SK-N-SH (cell line): ENCODE measurements around the gene BICD2. TPM values are rescaled to one million over a fixed set of nuclear protein-coding genes. Genes with fewer than 3 reads are reported as not detected.

Experiments used
- CTCF ChIA-PET: fragments of 300-600, 350-600 bp; formaldehyde crosslinking; extraction: SDS; loops from one replicate; lab custom pipeline; 2021; lab: Yijun Ruan, JAX
- POLR2A ChIA-PET: fragments of 350-600 bp; sonication (Branson Sonifier 250); formaldehyde crosslinking; extraction: SDS; loops from one replicate; lab custom pipeline; 2020; ENCODE audit warnings: antibody characterized with exemption, inconsistent platforms; lab: Yijun Ruan, JAX
- DNase-seq: peaks from one replicate; pipeline ENCODE4 v3.0.0; 2012
- H2AFZ ChIP-seq: fragments of 200-600 bp; sonication (generic); 2 replicates; pipeline ENCODE4 v1.8.1; 2016; ENCODE audit warnings: antibody characterized with exemption, mild to moderate bottlenecking, low read depth
- H3F3A ChIP-seq: fragments of 200-600 bp; sonication (generic); replicated peaks from 2 replicates; pipeline ENCODE3; 2016; ENCODE audit warnings: antibody characterized with exemption, mild to moderate bottlenecking; ENCODE audit not compliant: insufficient read depth
- H3K27ac ChIP-seq, 2 experiments: fragments of 200-500 bp in 1 of 2; fragments of 200-600 bp in 1 of 2; sonication (Bioruptor generic) in 1 of 2; sonication (generic), shearing (Covaris generic) in 1 of 2; 2 replicates each; pipeline versions ENCODE4 v1.5.1 to v1.6.1; 2014 to 2016; ENCODE audit warnings: low read depth in 2 of 2, inconsistent platforms in 1 of 2, low read length in 1 of 2, mild to moderate bottlenecking in 1 of 2, mixed read lengths in 1 of 2
- H3K27me3 ChIP-seq: fragments of 200-600 bp; sonication (generic), shearing (Covaris generic); 2 replicates; pipeline ENCODE4 v1.6.1; 2016; ENCODE audit warnings: mixed run types; ENCODE audit not compliant: insufficient read depth
- H3K36me3 ChIP-seq, 2 experiments: fragments of 200-500 bp in 1 of 2; fragments of 200-600 bp in 1 of 2; sonication (Bioruptor generic) in 1 of 2; sonication (generic) in 1 of 2; replicated peaks in 1 of 2; 2 replicates each; pipeline versions ENCODE3 to v1.5.1; 2014 to 2016; ENCODE audit warnings: low read length in 1 of 2, mild to moderate bottlenecking in 1 of 2; ENCODE audit not compliant: insufficient read depth in 2 of 2, control insufficient read depth in 1 of 2
- H3K4me1 ChIP-seq, 2 experiments: fragments of 200-500 bp in 1 of 2; fragments of 200-600 bp in 1 of 2; sonication (Bioruptor generic) in 1 of 2; sonication (generic), shearing (Covaris generic) in 1 of 2; 2 replicates each; pipeline versions ENCODE4 v1.5.1 to v1.6.1; 2014 to 2016; ENCODE audit warnings: low read depth in 1 of 2, low read length in 1 of 2, mixed run types in 1 of 2; ENCODE audit not compliant: insufficient read depth in 2 of 2, control insufficient read depth in 1 of 2
- H3K4me2 ChIP-seq: fragments of 200-600 bp; sonication (generic), shearing (Covaris generic); 2 replicates; pipeline ENCODE4 v1.6.1; 2017; ENCODE audit warnings: mixed run types
- H3K4me3 ChIP-seq, 2 experiments: fragments of 200-500 bp in 1 of 2; fragments of 200-600 bp in 1 of 2; sonication (Bioruptor generic) in 1 of 2; sonication (generic), shearing (Covaris generic) in 1 of 2; 2 replicates each; pipeline versions ENCODE4 v1.5.1 to v1.8.1; 2014 to 2016; ENCODE audit warnings: low read depth in 2 of 2, inconsistent platforms in 1 of 2, low read length in 1 of 2, mild to moderate bottlenecking in 1 of 2, mixed read lengths in 1 of 2, moderate library complexity in 1 of 2
- H3K79me2 ChIP-seq: fragments of 200-600 bp; sonication (generic); 2 replicates; pipeline ENCODE4 v1.8.1; 2017; ENCODE audit warnings: mild to moderate bottlenecking; ENCODE audit not compliant: insufficient read depth
- H3K9ac ChIP-seq: fragments of 200-600 bp; sonication (generic); 2 replicates; pipeline ENCODE4 v1.6.1; 2017; ENCODE audit warnings: mixed run types
- H3K9me2 ChIP-seq: fragments of 200-600 bp; sonication (generic); 2 replicates; pipeline ENCODE4 v1.6.1; 2017; ENCODE audit warnings: mixed run types
- H3K9me3 ChIP-seq: fragments of 200-600 bp; sonication (generic); 2 replicates; pipeline ENCODE4 v1.6.1; 2017; ENCODE audit warnings: mixed run types, mild to moderate bottlenecking, moderate library complexity
- H4K20me1 ChIP-seq: fragments of 200-600 bp; sonication (generic); 2 replicates; pipeline ENCODE4 v1.6.1; 2017; ENCODE audit warnings: mild to moderate bottlenecking, mixed run types; ENCODE audit not compliant: insufficient read depth
- CTCF ChIP-seq: fragments of 200-600 bp; sonication (generic); IDR thresholded peaks from 2 replicates; pipeline ENCODE4 v1.6.1; 2017; ENCODE audit warnings: antibody characterized with exemption, mild to moderate bottlenecking, moderate library complexity
- ELF1 ChIP-seq: IDR thresholded peaks from 2 replicates; pipeline ENCODE4 v1.4.0; 2012
- FOXM1 ChIP-seq: IDR thresholded peaks from 2 replicates; pipeline ENCODE4 v1.4.0; 2012; ENCODE audit warnings: low read depth, mild to moderate bottlenecking
- GATA2 ChIP-seq: sonication (generic); formaldehyde crosslinking; IDR thresholded peaks from 2 replicates; pipeline ENCODE4 v1.5.0; 2020; ENCODE audit warnings: mild to moderate bottlenecking, missing genetic modification reagents
- JUND ChIP-seq: IDR thresholded peaks from 2 replicates; pipeline ENCODE4 v1.4.0; 2012
- MEF2A ChIP-seq: IDR thresholded peaks from 2 replicates; pipeline ENCODE4 v1.4.0; 2012; ENCODE audit warnings: low read depth, borderline replicate concordance
- MXI1 ChIP-seq: IDR thresholded peaks from 2 replicates; pipeline ENCODE4 v1.6.1; 2012; ENCODE audit warnings: mild to moderate bottlenecking, low read depth, low read length, improper control_type of control experiment
- NRF1 ChIP-seq: IDR thresholded peaks from 2 replicates; pipeline ENCODE4 v1.6.1; 2012; ENCODE audit warnings: low read depth, mild to moderate bottlenecking, low read length
- POLR2AphosphoS5 ChIP-seq: IDR thresholded peaks from 2 replicates; pipeline ENCODE4 v1.6.1; 2012; ENCODE audit warnings: low read depth, low read length
- RCOR1 ChIP-seq: fragments of 150-350 bp; IDR thresholded peaks from 2 replicates; pipeline ENCODE4 v1.6.1; 2017; ENCODE audit warnings: antibody characterized with exemption, low read length
- RFX5 ChIP-seq: IDR thresholded peaks from 2 replicates; pipeline ENCODE4 v1.6.1; 2012; ENCODE audit warnings: mild to moderate bottlenecking, improper control_type of control experiment, low read length
- RXRA ChIP-seq: IDR thresholded peaks from 2 replicates; pipeline ENCODE4 v1.4.0; 2012; ENCODE audit warnings: low read depth, mild to moderate bottlenecking, borderline replicate concordance
- SMC3 ChIP-seq: IDR thresholded peaks from 2 replicates; pipeline ENCODE4 v1.6.1; 2012; ENCODE audit warnings: low read depth, low read length, improper control_type of control experiment
- TEAD4 ChIP-seq: IDR thresholded peaks from 2 replicates; pipeline ENCODE4 v1.4.0; 2012; ENCODE audit warnings: mild to moderate bottlenecking, borderline replicate concordance; ENCODE audit not compliant: insufficient read depth
- USF1 ChIP-seq: IDR thresholded peaks from 2 replicates; pipeline ENCODE4 v1.4.0; 2012; ENCODE audit warnings: low read depth, borderline replicate concordance
- WGBS: methylation state at CpG from one replicate; pipeline ENCODE4 v1.1.6; 2017; ENCODE audit warnings: low lambda C conversion rate; 5-methylcytosine and 5-hydroxymethylcytosine counted together
- polyA plus RNA-seq, 3 experiments: library from polyadenylated mRNA; depleted of rRNA; stranded (reverse); fragments of >200 nt; gene quantifications; 2 replicates each; pipeline ENCODE4 v1.2.3, GENCODE V29; 2012
- TF ChIP-seq, protein P1 (sequence below): fragments of 150-350 bp; IDR thresholded peaks from 2 replicates; pipeline ENCODE4 v1.6.1; 2017; ENCODE audit warnings: antibody characterized with exemption, low read length, low read depth, borderline replicate concordance
- TF ChIP-seq, protein P2 (sequence below): IDR thresholded peaks from 2 replicates; pipeline ENCODE4 v1.4.0; 2012; ENCODE audit warnings: low read depth, borderline replicate concordance

Gene BICD2
- polyA plus RNA-seq, 1 of the 3 experiments (the other 2 are of a cell fraction): 19.6 TPM

- no peaks in the 10 kb centered on the region for H3F3A ChIP-seq
- H3K79me2 ChIP-seq: no peaks in the 10 kb centered on the region; the same call in 1 of the 2 replicates
- 98% methylated on average over 2 of the region's 2 CpGs for WGBS
- H3K27ac ChIP-seq: no peak overlapping the region
- H3K4me1 ChIP-seq: no peaks in the 10 kb centered on the region
- H2AFZ ChIP-seq: no peak overlapping the region
- H3K4me2 ChIP-seq: no peak overlapping the region
- no peaks in the 10 kb centered on the region for H3K27me3 ChIP-seq
- TF ChIP-seq, protein P1, sequence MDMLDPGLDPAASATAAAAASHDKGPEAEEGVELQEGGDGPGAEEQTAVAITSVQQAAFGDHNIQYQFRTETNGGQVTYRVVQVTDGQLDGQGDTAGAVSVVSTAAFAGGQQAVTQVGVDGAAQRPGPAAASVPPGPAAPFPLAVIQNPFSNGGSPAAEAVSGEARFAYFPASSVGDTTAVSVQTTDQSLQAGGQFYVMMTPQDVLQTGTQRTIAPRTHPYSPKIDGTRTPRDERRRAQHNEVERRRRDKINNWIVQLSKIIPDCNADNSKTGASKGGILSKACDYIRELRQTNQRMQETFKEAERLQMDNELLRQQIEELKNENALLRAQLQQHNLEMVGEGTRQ: no peak
- TF ChIP-seq USF1: no peak
- TF ChIP-seq MEF2A: no peak
- no peak for TF ChIP-seq TEAD4
- TF ChIP-seq ELF1: no peak
- TF ChIP-seq NRF1: no peak
- TF ChIP-seq, protein P2, sequence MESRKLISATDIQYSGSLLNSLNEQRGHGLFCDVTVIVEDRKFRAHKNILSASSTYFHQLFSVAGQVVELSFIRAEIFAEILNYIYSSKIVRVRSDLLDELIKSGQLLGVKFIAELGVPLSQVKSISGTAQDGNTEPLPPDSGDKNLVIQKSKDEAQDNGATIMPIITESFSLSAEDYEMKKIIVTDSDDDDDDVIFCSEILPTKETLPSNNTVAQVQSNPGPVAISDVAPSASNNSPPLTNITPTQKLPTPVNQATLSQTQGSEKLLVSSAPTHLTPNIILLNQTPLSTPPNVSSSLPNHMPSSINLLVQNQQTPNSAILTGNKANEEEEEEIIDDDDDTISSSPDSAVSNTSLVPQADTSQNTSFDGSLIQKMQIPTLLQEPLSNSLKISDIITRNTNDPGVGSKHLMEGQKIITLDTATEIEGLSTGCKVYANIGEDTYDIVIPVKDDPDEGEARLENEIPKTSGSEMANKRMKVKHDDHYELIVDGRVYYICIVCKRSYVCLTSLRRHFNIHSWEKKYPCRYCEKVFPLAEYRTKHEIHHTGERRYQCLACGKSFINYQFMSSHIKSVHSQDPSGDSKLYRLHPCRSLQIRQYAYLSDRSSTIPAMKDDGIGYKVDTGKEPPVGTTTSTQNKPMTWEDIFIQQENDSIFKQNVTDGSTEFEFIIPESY: no peak
- TF ChIP-seq CTCF: no peak
- no peaks in the 10 kb centered on the region for H3K9me2 ChIP-seq
- H3K4me3 ChIP-seq: no peak overlapping the region
- H4K20me1 ChIP-seq: no peaks in the 10 kb centered on the region
- DNase-seq: no peak
- CTCF ChIA-PET: no interaction called here
- H3K9me3 ChIP-seq: no peaks in the 10 kb centered on the region
- POLR2A ChIA-PET: no interaction called here
- H3K36me3 ChIP-seq: peaks cover 30 to 67% of the 10 kb centered on the region in 2 experiments
- H3K9ac ChIP-seq: no peak overlapping the region
Measured at GRCh38 chr9:92711146-92711545, 53.5 kb downstream of the BICD2 start.

DNA sequence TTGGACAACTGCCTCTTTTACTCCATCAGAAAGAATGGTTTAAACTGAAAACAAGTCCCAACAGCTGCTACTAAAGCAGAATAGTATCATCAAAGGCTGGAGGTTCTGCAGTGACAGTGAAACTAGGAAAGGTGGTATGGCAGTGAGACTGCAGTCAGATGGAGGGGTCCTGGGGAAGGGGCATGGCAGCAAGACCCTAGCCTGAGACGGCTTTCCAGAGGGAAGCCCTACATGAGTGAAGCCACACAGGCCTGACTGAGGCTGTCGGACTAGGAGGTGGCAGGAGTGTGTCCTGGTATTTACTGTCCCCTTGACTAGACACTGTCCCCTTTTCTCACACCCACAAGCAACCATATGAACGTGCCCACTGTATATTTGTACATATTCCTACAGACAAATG is 54.3 kb downstream of the BICD2 start:
- TF ChIP-seq TEAD4: no peak
- no peak for TF ChIP-seq SMC3
- no peak for TF ChIP-seq JUND
- no peak for TF ChIP-seq RFX5
- TF ChIP-seq GATA2: no peak
- no peak for TF ChIP-seq RXRA
- no peak for TF ChIP-seq POLR2AphosphoS5
- TF ChIP-seq, protein P1: no peak
- TF ChIP-seq, protein P2: no peak
- TF ChIP-seq FOXM1: no peak
- TF ChIP-seq RCOR1: no peak
- TF ChIP-seq MXI1: no peak
- TF ChIP-seq USF1: no peak
- Histone ChIP-seq H3F3A (no peaks in the 10 kb centered on the region), H3K79me2 (no peaks in the 10 kb centered on the region; the same call in 1 of the 2 replicates), H3K9me2 (no peaks in the 10 kb centered on the region), H3K4me1 (no peaks in the 10 kb centered on the region), H2AFZ (no peak overlapping the region), H3K4me3 (no peak overlapping the region), H3K36me3 (peaks cover 28 to 60% of the 10 kb centered on the region in 2 experiments), H3K4me2 (no peak overlapping the region), H3K27me3 (no peaks in the 10 kb centered on the region), H3K9me3 (no peaks in the 10 kb centered on the region), H4K20me1 (no peaks in the 10 kb centered on the region), H3K27ac (no peak overlapping the region), H3K9ac (no peak overlapping the region)
- POLR2A ChIA-PET: no interaction called here
- DNase-seq: no peak
- 79% methylated on average over 3 of the region's 3 CpGs for WGBS
- CTCF ChIA-PET: interaction anchor here (1.1 kb wide), 1 partner anchor 81 kb away, joined by 4 read pairs; no protein-coding TSS in a partner anchor
